Liver (tissue), 9 donors: ENCODE measurements around the gene PCSK4. TPM values are rescaled to one million over a fixed set of nuclear protein-coding genes. Genes with fewer than 3 reads are reported as not detected.

Experiments used
- DNase-seq: peaks from one replicate; pipeline ENCODE4 v3.0.0-alpha.2; 2017; ENCODE audit warnings: low spot score
- H3K27ac ChIP-seq, 2 donors: one replicate each; pipeline ENCODE4 v1.7.0; 2013; ENCODE audit warnings: inconsistent platforms in 2 of 2, low read length in 2 of 2, control low read depth in 1 of 2, low read depth in 1 of 2, mild to moderate bottlenecking in 1 of 2
- H3K27me3 ChIP-seq, 4 donors: one replicate each; pipeline versions ENCODE4 v1.6.1 to v1.7.0; 2013; ENCODE audit warnings: low read length in 3 of 4, inconsistent platforms in 1 of 4, mild to moderate bottlenecking in 1 of 4, moderate library complexity in 1 of 4; ENCODE audit not compliant: control insufficient read depth in 4 of 4, insufficient read depth in 4 of 4
- H3K36me3 ChIP-seq, 4 donors: one replicate each; pipeline versions ENCODE4 v1.6.1 to v1.7.0; 2013; ENCODE audit warnings: low read length in 3 of 4, mild to moderate bottlenecking in 3 of 4, low read depth in 1 of 4, moderate library complexity in 1 of 4; ENCODE audit not compliant: control insufficient read depth in 4 of 4, insufficient read depth in 3 of 4
- H3K4me1 ChIP-seq, 4 donors: one replicate each; pipeline versions ENCODE4 v1.6.1 to v1.7.0; 2013; ENCODE audit warnings: low read length in 3 of 4, mild to moderate bottlenecking in 3 of 4, moderate library complexity in 1 of 4; ENCODE audit not compliant: control insufficient read depth in 4 of 4, insufficient read depth in 4 of 4
- H3K4me3 ChIP-seq, 3 donors: one replicate each; pipeline versions ENCODE4 v1.6.1 to v1.7.0; 2013; ENCODE audit warnings: low read length in 3 of 3, control low read depth in 1 of 3, low read depth in 1 of 3, mild to moderate bottlenecking in 1 of 3
- H3K9ac ChIP-seq, 2 donors: one replicate each; pipeline ENCODE4 v1.7.0; 2013; ENCODE audit warnings: low read length in 2 of 2, mild to moderate bottlenecking in 2 of 2, moderate library complexity in 2 of 2, control low read depth in 1 of 2, low read depth in 1 of 2
- H3K9me3 ChIP-seq, 4 donors: one replicate each; pipeline versions ENCODE4 v1.6.1 to v1.7.0; 2013; ENCODE audit warnings: low read length in 3 of 4; ENCODE audit not compliant: control insufficient read depth in 4 of 4
- EGR1 ChIP-seq, 2 donors: IDR thresholded peaks; 2 replicates each; pipeline ENCODE4 v1.6.1; 2016 to 2018; ENCODE audit warnings: antibody characterized with exemption in 2 of 2, low read depth in 2 of 2
- FOXA2 ChIP-seq: IDR thresholded peaks from 2 replicates; pipeline ENCODE4 v1.6.1; 2016; ENCODE audit warnings: antibody characterized with exemption
- GABPA ChIP-seq, 2 donors: IDR thresholded peaks in 1 of 2; conservative IDR thresholded peaks in 1 of 2; 2 replicates each; pipeline ENCODE4 v1.6.1; 2016; ENCODE audit warnings: antibody characterized with exemption in 2 of 2, mild to moderate bottlenecking in 1 of 2, moderate library complexity in 1 of 2
- HNF4A ChIP-seq, 2 donors: conservative IDR thresholded peaks; 2 replicates each; pipeline ENCODE4 v1.6.1; 2016; ENCODE audit warnings: antibody characterized with exemption in 2 of 2, mild to moderate bottlenecking in 2 of 2
- JUND ChIP-seq, 2 donors: IDR thresholded peaks; 2 replicates each; pipeline ENCODE4 v1.6.1; 2016; ENCODE audit warnings: antibody characterized with exemption in 2 of 2
- NR2F2 ChIP-seq: IDR thresholded peaks from 2 replicates; pipeline ENCODE4 v1.6.1; 2016; ENCODE audit warnings: antibody characterized with exemption
- REST ChIP-seq: IDR thresholded peaks from 2 replicates; pipeline ENCODE4 v1.6.1; 2016; ENCODE audit warnings: antibody characterized with exemption, mild to moderate bottlenecking
- RXRA ChIP-seq, 2 donors: IDR thresholded peaks; 2 replicates each; pipeline ENCODE4 v1.6.1; 2017 to 2018; ENCODE audit warnings: antibody characterized with exemption in 2 of 2, mild to moderate bottlenecking in 1 of 2
- TAF1 ChIP-seq: conservative IDR thresholded peaks from 2 replicates; pipeline ENCODE4 v1.6.1; 2016; ENCODE audit warnings: antibody characterized with exemption, mild to moderate bottlenecking
- ZBTB33 ChIP-seq: IDR thresholded peaks from 2 replicates; pipeline ENCODE4 v1.6.1; 2016; ENCODE audit warnings: antibody characterized with exemption
- WGBS: extraction: QIAGEN DNeasy Blood & Tissue Kit; methylation state at CpG from one replicate; pipeline ENCODE4 v1.1.7; 2013; 5-methylcytosine and 5-hydroxymethylcytosine counted together
- polyA plus RNA-seq, 2 donors: library from polyadenylated mRNA; stranded (reverse) in 1 of 2; unstranded in 1 of 2; fragments of 200-250 nt in 1 of 2; fragments of >200 nt in 1 of 2; fragmentation: Nextera tagmentation in 1 of 2; extraction: Ambion mirVana in 1 of 2; gene quantifications; one replicate each; pipeline versions ENCODE4 v1.2.1 to v1.2.3, GENCODE V29; 2013 to 2015
- total RNA-seq, 2 donors: library from RNA; depleted of rRNA; stranded (reverse); fragments of >200 nt; gene quantifications; one replicate each; pipeline ENCODE4 v1.2.3, GENCODE V29; 2014
- donor health status: healthy.
- donor health status: healthy.
- donor health status: healthy.
- donor health status: healthy.
- donor health status: healthy.

The PCSK4 gene
- total and polyA plus RNA-seq, 4 donors: 0.60 to 2.6 (median 1.9) TPM

GRCh38 chr19:1468821-1469254 lies 21.3 kb downstream of the PCSK4 start:
- H3K4me1 ChIP-seq: peaks cover 30 to 69% (median 44%) of the 10 kb centered on the region in 4 donors

GRCh38 chr19:1468274-1468820 lies 21.8 kb downstream of the PCSK4 start:
- Histone ChIP-seq H3K27me3 (peaks cover 0 to 11% (median 7%) of the 10 kb centered on the region in 4 donors), H3K9me3 (no peaks in the 10 kb centered on the region), H3K36me3 (no peaks in the 10 kb centered on the region), H3K4me1 (peaks cover 30 to 69% (median 44%) of the 10 kb centered on the region in 4 donors), H3K27ac (no peak overlapping the region), H3K4me3 (peak overlapping the region in 1 of 3 donors; percentile 50), H3K9ac (no peak overlapping the region)
- WGBS: 12% methylated on average over 49 of the region's 49 CpGs
- no peak for DNase-seq
- no peak for TF ChIP-seq NR2F2
- TF ChIP-seq FOXA2: no peak
- TF ChIP-seq HNF4A (conservative IDR thresholded peaks at IDR 0.05): no peak
- no peak for TF ChIP-seq ZBTB33
- no peak for TF ChIP-seq GABPA (IDR thresholded peaks at IDR 0.05 in 1 of 2, conservative IDR thresholded peaks at IDR 0.05 in 1 of 2)
- TF ChIP-seq RXRA (IDR thresholded peaks at IDR 0.05): no peak
- no peak for TF ChIP-seq JUND (IDR thresholded peaks at IDR 0.05)
- TF ChIP-seq TAF1: no peak

More at GRCh38 chr19:1468821-1469254, 21.3 kb downstream of the PCSK4 start:
- no peak for DNase-seq
- Histone ChIP-seq H3K9me3 (no peaks in the 10 kb centered on the region), H3K9ac (no peak overlapping the region), H3K27ac (no peak overlapping the region), H3K36me3 (no peaks in the 10 kb centered on the region), H3K4me3 (peak overlapping the region in 1 of 3 donors; percentile 50), H3K27me3 (peaks cover 0 to 11% (median 7%) of the 10 kb centered on the region in 4 donors)
- TF ChIP-seq REST: no peak
- TF ChIP-seq ZBTB33: no peak
- no peak for TF ChIP-seq EGR1 (IDR thresholded peaks at IDR 0.05; ENCODE audit: low read depth in 2 of 2)
- 3% methylated on average over 47 of the region's 47 CpGs for whole genome bisulfite sequencing
